Measurements from ENCODE around the gene TNKS1BP1.

TNKS1BP1 gene

GRCh38 chr11:57276971-57277675 lies 47.6 kb downstream of the TNKS1BP1 start:
- TF ChIP-seq CTCF (IDR thresholded peaks at IDR 0.05) = no peak

GRCh38 chr11:57276169-57276970 lies 48.4 kb downstream of the TNKS1BP1 start:
- no peaks in the 10 kb centered on the region for H3K9me3 ChIP-seq
- peaks cover 3 to 5% of the 10 kb centered on the region in 2 experiments for H3K4me1 ChIP-seq (ENCODE audit: control insufficient read depth in 1 of 2, insufficient read depth in 1 of 2, low read depth in 1 of 2, low read length in 1 of 2)
- no peak for TF ChIP-seq CTCF (IDR thresholded peaks at IDR 0.05)
- no peak overlapping the region for H3K27ac ChIP-seq
- no peak overlapping the region for H3K4me3 ChIP-seq (ENCODE audit: low read depth in 1 of 2, low read length in 1 of 2)
- no peaks in the 10 kb centered on the region for H3K36me3 ChIP-seq
- H3K27me3 ChIP-seq = peaks cover 24% of the 10 kb centered on the region

More at GRCh38 chr11:57276971-57277675, 47.6 kb downstream of the TNKS1BP1 start:
- H3K27ac ChIP-seq = no peak overlapping the region
- H3K4me1 ChIP-seq (ENCODE audit: control insufficient read depth in 1 of 2, insufficient read depth in 1 of 2, low read depth in 1 of 2, low read length in 1 of 2) = peaks cover 3 to 5% of the 10 kb centered on the region in 2 experiments
- H3K9me3 ChIP-seq = no peaks in the 10 kb centered on the region
- H3K4me3 ChIP-seq (ENCODE audit: low read depth in 1 of 2, low read length in 1 of 2) = no peak overlapping the region
- H3K27me3 ChIP-seq = peaks cover 24% of the 10 kb centered on the region
- no peaks in the 10 kb centered on the region for H3K36me3 ChIP-seq

- no peak for TF ChIP-seq CTCF (IDR thresholded peaks at IDR 0.05)
- no peak overlapping the region for H3K4me3 ChIP-seq (ENCODE audit: low read depth in 1 of 2, low read length in 1 of 2)
- H3K27me3 ChIP-seq = peaks cover 24% of the 10 kb centered on the region
- peaks cover 3 to 5% of the 10 kb centered on the region in 2 experiments for H3K4me1 ChIP-seq (ENCODE audit: control insufficient read depth in 1 of 2, insufficient read depth in 1 of 2, low read depth in 1 of 2, low read length in 1 of 2)
- no peaks in the 10 kb centered on the region for H3K9me3 ChIP-seq
- H3K27ac ChIP-seq = no peak overlapping the region
- H3K36me3 ChIP-seq = no peaks in the 10 kb centered on the region
These were observed 49.2 kb downstream of the TNKS1BP1 start for GRCh38 chr11:57275582-57275981.

GRCh38 chr11:57274904-57275498 lies 49.8 kb downstream of the TNKS1BP1 start:
- H3K27ac ChIP-seq = no peak overlapping the region
- no peaks in the 10 kb centered on the region for H3K36me3 ChIP-seq
- no peak for TF ChIP-seq CTCF (IDR thresholded peaks at IDR 0.05)
- peaks cover 29% of the 10 kb centered on the region for H3K27me3 ChIP-seq
- H3K4me3 ChIP-seq (ENCODE audit: low read depth in 1 of 2, low read length in 1 of 2) = no peak overlapping the region
- peaks cover 3 to 5% of the 10 kb centered on the region in 2 experiments for H3K4me1 ChIP-seq (ENCODE audit: control insufficient read depth in 1 of 2, insufficient read depth in 1 of 2, low read depth in 1 of 2, low read length in 1 of 2)
- no peaks in the 10 kb centered on the region for H3K9me3 ChIP-seq

GRCh38 chr11:57273448-57274058 lies 51.2 kb downstream of the TNKS1BP1 start:
- Histone ChIP-seq H3K9me3 (no peaks in the 10 kb centered on the region), H3K4me3 (ENCODE audit: low read depth in 1 of 2, low read length in 1 of 2) (no peak overlapping the region), H3K27ac (no peak overlapping the region), H3K27me3 (peaks cover 29% of the 10 kb centered on the region), H3K36me3 (no peaks in the 10 kb centered on the region), H3K4me1 (ENCODE audit: control insufficient read depth in 1 of 2, insufficient read depth in 1 of 2, low read depth in 1 of 2, low read length in 1 of 2) (peaks cover 3 to 5% of the 10 kb centered on the region in 2 experiments)
- no peak for TF ChIP-seq CTCF (IDR thresholded peaks at IDR 0.05)

Measured in neutrophil (primary cell).